Astrocyte (in vitro differentiated cells and primary cell): Measurements from ENCODE around the gene ADGRB2. TPM values are rescaled to one million over a fixed set of nuclear protein-coding genes. Genes with fewer than 3 reads are reported as not detected.

Source experiments
- DNase-seq: peaks from one replicate; pipeline ENCODE4 v3.0.0-alpha.2; 2010; ENCODE audit warnings: low read depth
- FAIRE-seq: peaks from 2 replicates; lab custom pipeline; 2011; peaks lifted over from hg19 to GRCh38; lab: Jason Lieb, UNC
- H2AFZ ChIP-seq: 2 replicates; pipeline ENCODE4 v1.6.0; 2012; ENCODE audit warnings: low read depth, low read length, inconsistent platforms
- H3K27ac ChIP-seq: 2 replicates; pipeline ENCODE4 v1.5.1; 2011; ENCODE audit warnings: low read depth, low read length, inconsistent platforms
- H3K27me3 ChIP-seq: 2 replicates; pipeline ENCODE4 v1.6.0; 2011; ENCODE audit warnings: low read length, inconsistent platforms; ENCODE audit not compliant: insufficient read depth
- H3K36me3 ChIP-seq: 2 replicates; pipeline ENCODE4 v1.5.1; 2011; ENCODE audit warnings: low read length, inconsistent platforms; ENCODE audit not compliant: insufficient read depth
- H3K4me1 ChIP-seq: 2 replicates; pipeline ENCODE4 v1.5.1; 2011; ENCODE audit warnings: low read length, inconsistent platforms; ENCODE audit not compliant: insufficient read depth
- H3K4me2 ChIP-seq: 2 replicates; pipeline ENCODE4 v1.6.0; 2012; ENCODE audit warnings: low read length, inconsistent platforms
- H3K4me3 ChIP-seq: 2 replicates; pipeline ENCODE4 v1.5.1; 2011; ENCODE audit warnings: low read depth, mild to moderate bottlenecking, low read length, inconsistent platforms; ENCODE audit not compliant: insufficient read depth
- H3K79me2 ChIP-seq: 2 replicates; pipeline ENCODE4 v1.6.0; 2012; ENCODE audit warnings: mild to moderate bottlenecking, low read length, inconsistent platforms; ENCODE audit not compliant: insufficient read depth
- H3K9ac ChIP-seq: 2 replicates; pipeline ENCODE4 v1.6.0; 2012; ENCODE audit warnings: mild to moderate bottlenecking, low read length, inconsistent platforms
- H3K9me3 ChIP-seq: 2 replicates; pipeline ENCODE4 v1.5.1; 2012; ENCODE audit warnings: low read depth, mild to moderate bottlenecking, low read length, inconsistent platforms; ENCODE audit not compliant: insufficient read depth
- H4K20me1 ChIP-seq: 2 replicates; pipeline ENCODE4 v1.6.0; 2012; ENCODE audit warnings: low read length, inconsistent platforms; ENCODE audit not compliant: insufficient read depth
- H3K27ac Mint-ChIP-seq: one replicate; pipeline ENCODE4 v1.8.0; 2021; ENCODE audit warnings: mild to moderate bottlenecking, mixed read lengths; ENCODE audit not compliant: unreplicated experiment
- H3K27me3 Mint-ChIP-seq: one replicate; pipeline ENCODE4 v1.8.0; 2021; ENCODE audit warnings: low read depth, mixed read lengths; ENCODE audit not compliant: unreplicated experiment
- H3K36me3 Mint-ChIP-seq: one replicate; pipeline ENCODE4 v1.8.0; 2021; ENCODE audit warnings: low read depth, mixed read lengths; ENCODE audit not compliant: unreplicated experiment
- H3K4me1 Mint-ChIP-seq: one replicate; pipeline ENCODE4 v1.8.0; 2021; ENCODE audit warnings: low read depth, mixed read lengths; ENCODE audit not compliant: unreplicated experiment
- H3K4me3 Mint-ChIP-seq: one replicate; pipeline ENCODE4 v1.8.0; 2021; ENCODE audit warnings: mild to moderate bottlenecking, moderate library complexity, mixed read lengths; ENCODE audit not compliant: unreplicated experiment
- H3K9me3 Mint-ChIP-seq: one replicate; pipeline ENCODE4 v1.8.0; 2021; ENCODE audit warnings: mild to moderate bottlenecking, mixed read lengths; ENCODE audit not compliant: unreplicated experiment
- CTCF ChIP-seq: IDR thresholded peaks from 2 replicates; pipeline ENCODE4 v1.5.1; 2011; ENCODE audit warnings: low read depth, mild to moderate bottlenecking, inconsistent platforms, low read length, moderate library complexity; ENCODE audit not compliant: insufficient read depth
- EZH2 ChIP-seq: IDR thresholded peaks from 2 replicates; pipeline ENCODE4 v1.6.1; 2012; ENCODE audit warnings: mild to moderate bottlenecking, low read length, inconsistent platforms; ENCODE audit not compliant: insufficient read depth
- total RNA-seq: library from RNA; stranded (reverse); gene quantifications from 2 replicates; pipeline ENCODE4 v1.2.1, GENCODE V29; 2021

ADGRB2 gene
- total RNA-seq, 1 donor from 2014 or later, result 25.8 TPM

- no peak overlapping the region for H2AFZ ChIP-seq
- no peaks in the 10 kb centered on the region for H3K27me3 ChIP-seq
- no peak overlapping the region for H3K4me3 ChIP-seq
- FAIRE-seq (no peak), DNase-seq (no peak)
- H3K9ac ChIP-seq, result peak overlapping the region; percentile 79
- H3K9me3 ChIP-seq, result no peaks in the 10 kb centered on the region
- Mint-ChIP-seq H3K27me3 (no peaks in the 10 kb centered on the region), H3K9me3 (no peaks in the 10 kb centered on the region), H3K4me3 (peak overlapping the region; percentile 79), H3K27ac (peak overlapping the region; percentile 5), H3K36me3 (peaks cover 4% of the 10 kb centered on the region), H3K4me1 (peaks cover 29% of the 10 kb centered on the region)
- H3K79me2 ChIP-seq, result peaks cover 8% of the 10 kb centered on the region
- no peaks in the 10 kb centered on the region for H3K36me3 ChIP-seq
- H3K27ac ChIP-seq, result no peak overlapping the region
- peak overlapping the region; percentile 93 for H3K4me2 ChIP-seq
- H3K4me1 ChIP-seq, result peaks cover 41% of the 10 kb centered on the region
- TF ChIP-seq CTCF (no peak), EZH2 (no peak)
- H4K20me1 ChIP-seq, result peaks cover 12% of the 10 kb centered on the region
Measured at GRCh38 chr1:31759298-31760023, 4.7 kb downstream of the ADGRB2 start.

GRCh38 chr1:31758823-31759222, 5.3 kb downstream of the ADGRB2 start:
- no peak overlapping the region for H3K9ac ChIP-seq
- H3K9me3 Mint-ChIP-seq, result no peaks in the 10 kb centered on the region
- FAIRE-seq, result no peak

More at GRCh38 chr1:31758823-31759222, 5.3 kb downstream of the ADGRB2 start:
- H3K4me1 Mint-ChIP-seq, result peaks cover 29% of the 10 kb centered on the region
- H3K27ac Mint-ChIP-seq, result no peak overlapping the region
- no peak overlapping the region for H3K27ac ChIP-seq
- H4K20me1 ChIP-seq, result peaks cover 11% of the 10 kb centered on the region
- peaks cover 40% of the 10 kb centered on the region for H3K4me1 ChIP-seq
- peaks cover 8% of the 10 kb centered on the region for H3K79me2 ChIP-seq
- no peak for TF ChIP-seq EZH2
- no peak for TF ChIP-seq CTCF
- H3K4me2 ChIP-seq, result no peak overlapping the region
- no peak overlapping the region for H3K4me3 ChIP-seq
- no peaks in the 10 kb centered on the region for H3K27me3 Mint-ChIP-seq
- H2AFZ ChIP-seq, result no peak overlapping the region
- DNase-seq, result no peak
- H3K36me3 Mint-ChIP-seq, result peaks cover 5% of the 10 kb centered on the region
- no peaks in the 10 kb centered on the region for H3K9me3 ChIP-seq
- no peaks in the 10 kb centered on the region for H3K27me3 ChIP-seq
- no peaks in the 10 kb centered on the region for H3K36me3 ChIP-seq
- no peak overlapping the region for H3K4me3 Mint-ChIP-seq
